Fibroblast of peridontal ligament (primary cell): ENCODE results near the gene EPHA10.
"Not testable (repeated sequence)": the region's sequence is repeated elsewhere in the genome, so short reads cannot be mapped to it uniquely, and the experiment has no call there.

Source experiments
- DNase-seq: peaks from one replicate; pipeline ENCODE4 v3.0.0-alpha.2; 2010; ENCODE audit errors: extremely low read depth

EPHA10 gene

GRCh38 chr1:37716321-37716720 lies 48.6 kb downstream of the EPHA10 start:
- no peak for DNase-seq

DNA sequence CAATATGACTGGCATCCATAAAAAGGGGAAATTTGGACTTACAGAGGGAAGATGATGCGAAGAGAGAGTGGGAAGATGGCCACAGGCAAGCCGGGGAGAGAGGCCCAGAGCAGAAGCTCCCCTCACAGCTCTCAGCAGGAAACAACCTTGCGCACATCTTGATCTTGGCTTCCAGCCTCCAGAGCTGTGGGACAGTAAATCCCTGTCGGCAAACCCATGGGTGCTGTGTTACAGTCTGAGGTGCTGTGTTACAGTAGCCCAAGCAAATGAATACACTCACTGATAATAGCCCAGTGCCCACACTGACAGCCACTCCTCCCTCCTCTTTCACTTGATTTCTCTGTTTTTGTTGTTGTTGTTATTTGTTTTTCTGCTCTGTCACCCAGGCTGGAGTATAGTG lies 50.2 kb downstream of the EPHA10 start:
- DNase-seq: no peak

DNA sequence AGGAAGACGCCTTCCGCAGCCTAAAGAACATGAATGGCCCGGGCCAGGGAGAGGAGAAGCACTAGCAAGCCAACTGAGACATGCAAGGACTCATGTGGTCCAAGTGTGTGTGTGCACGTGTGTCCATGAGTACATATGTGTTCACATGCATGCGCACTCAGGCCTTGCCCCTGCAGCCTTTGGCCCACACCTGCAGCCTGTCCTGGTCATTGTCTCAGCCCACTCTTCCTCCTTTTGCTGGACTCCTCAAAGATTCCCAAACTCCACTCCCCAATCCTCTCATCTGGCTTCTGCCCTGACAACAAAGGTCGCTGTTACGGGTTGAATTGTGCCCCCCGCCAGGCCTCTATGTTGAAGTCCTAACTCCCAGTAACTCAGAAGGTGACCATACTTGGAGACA lies 50.7 kb downstream of the EPHA10 start:
- no peak for DNase-seq

- DNase-seq: no peak
Measured at GRCh38 chr1:37708471-37708870, 56.4 kb downstream of the EPHA10 start.

GRCh38 chr1:37705399-37705798 lies 59.5 kb downstream of the EPHA10 start:
- no peak for DNase-seq

DNA sequence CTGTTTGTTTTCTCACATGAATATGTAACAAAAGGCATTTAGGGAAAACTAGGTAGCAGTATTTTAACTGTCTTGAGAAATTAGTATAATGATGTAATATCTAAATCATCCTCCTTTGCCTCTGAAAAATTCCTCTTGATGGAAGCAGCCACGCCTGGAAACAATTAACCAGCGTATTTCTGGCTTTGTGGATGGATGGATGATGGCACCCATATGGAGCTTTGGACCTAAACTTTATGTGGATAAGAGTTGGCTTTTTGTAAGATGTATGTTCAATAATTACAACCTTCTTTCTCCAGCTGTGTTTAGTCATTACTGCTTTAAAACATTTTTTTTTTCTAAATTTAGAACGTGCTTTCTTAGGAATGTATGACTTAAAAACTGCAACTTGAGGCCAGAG lies 60.0 kb downstream of the EPHA10 start:
- DNase-seq: peak; percentile 84

DNA sequence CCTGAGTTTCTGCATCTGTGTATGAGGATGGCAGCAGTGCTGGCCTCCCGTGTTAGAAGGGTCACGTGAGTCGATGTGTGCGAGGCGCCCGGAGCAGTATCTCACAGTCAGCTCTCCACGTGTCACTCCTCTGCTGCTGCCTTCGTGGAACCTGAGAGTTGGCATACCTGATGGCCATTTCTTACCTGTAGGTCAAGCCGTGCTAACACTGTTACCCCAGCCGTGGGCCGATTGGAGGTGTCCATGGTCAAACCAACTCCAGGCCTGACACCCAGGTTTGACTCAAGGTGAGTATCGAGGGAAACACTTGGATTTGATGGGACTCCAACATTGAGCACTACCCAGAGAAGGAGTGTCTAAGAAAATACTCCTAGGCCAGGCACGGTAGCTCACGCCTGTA lies 61.9 kb downstream of the EPHA10 start:
- DNase-seq: no peak

GRCh38 chr1:37701051-37701450 lies 63.9 kb downstream of the EPHA10 start:
- no peak for DNase-seq

DNA sequence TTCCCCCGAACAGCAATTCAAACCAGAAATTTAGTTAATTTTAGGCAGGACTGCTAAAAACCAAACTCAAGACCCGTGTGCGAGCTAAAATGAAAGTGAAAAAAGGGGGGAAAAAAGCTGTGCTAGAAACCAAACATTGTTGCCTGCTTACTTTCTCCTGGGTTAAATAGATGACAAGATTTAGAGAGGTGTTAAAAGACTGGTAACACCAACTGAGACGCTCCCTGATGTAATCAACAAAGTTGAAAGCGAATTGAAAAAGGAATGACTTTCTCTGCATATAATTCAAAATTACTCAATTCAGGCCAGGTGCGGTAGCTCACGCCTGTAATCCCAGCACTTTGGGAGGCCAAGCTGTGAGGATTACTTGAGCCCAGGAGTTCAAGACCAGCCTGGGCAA lies 65.8 kb downstream of the EPHA10 start:
- DNase-seq: no peak

DNA sequence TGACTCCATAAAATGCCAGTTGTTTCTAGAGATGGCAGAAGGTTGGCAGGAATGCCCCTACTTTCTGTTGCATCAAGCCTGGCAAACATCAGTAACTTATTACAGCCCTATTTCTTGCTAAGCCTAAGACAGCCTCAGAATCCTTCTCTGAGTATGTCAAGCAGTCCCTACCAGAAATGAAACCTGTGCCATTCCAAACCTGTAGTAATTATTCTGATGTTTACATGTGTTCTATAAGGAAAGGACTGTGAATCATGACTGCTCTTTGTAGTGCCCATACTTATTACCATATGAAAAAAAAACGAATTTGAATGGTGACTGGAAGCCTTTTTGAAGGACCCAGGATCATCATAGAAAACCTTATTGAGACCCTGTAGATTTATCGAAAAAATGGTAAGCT lies 67.2 kb downstream of the EPHA10 start:
- DNase-seq: no peak

GRCh38 chr1:37697090-37697489 lies 67.8 kb downstream of the EPHA10 start:
- DNase-seq: no peak

DNA sequence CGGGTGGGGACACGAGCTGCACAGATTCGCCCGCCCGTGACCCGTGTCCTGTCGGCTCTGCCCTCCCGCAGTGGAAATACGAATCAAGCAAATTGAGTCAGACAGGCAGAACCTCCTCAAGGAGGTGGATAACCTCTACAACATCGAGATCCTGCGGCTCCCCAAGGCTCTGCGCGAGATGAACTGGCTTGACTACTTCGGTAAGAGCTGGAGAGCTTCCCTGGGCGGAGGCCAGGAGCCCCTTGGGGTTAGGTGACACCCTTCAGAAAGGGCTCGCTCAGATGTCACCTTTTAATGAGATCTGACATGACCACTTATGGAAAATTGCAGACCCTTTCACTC lies 72.1 kb downstream of the EPHA10 start:
- no peak for DNase-seq

DNA sequence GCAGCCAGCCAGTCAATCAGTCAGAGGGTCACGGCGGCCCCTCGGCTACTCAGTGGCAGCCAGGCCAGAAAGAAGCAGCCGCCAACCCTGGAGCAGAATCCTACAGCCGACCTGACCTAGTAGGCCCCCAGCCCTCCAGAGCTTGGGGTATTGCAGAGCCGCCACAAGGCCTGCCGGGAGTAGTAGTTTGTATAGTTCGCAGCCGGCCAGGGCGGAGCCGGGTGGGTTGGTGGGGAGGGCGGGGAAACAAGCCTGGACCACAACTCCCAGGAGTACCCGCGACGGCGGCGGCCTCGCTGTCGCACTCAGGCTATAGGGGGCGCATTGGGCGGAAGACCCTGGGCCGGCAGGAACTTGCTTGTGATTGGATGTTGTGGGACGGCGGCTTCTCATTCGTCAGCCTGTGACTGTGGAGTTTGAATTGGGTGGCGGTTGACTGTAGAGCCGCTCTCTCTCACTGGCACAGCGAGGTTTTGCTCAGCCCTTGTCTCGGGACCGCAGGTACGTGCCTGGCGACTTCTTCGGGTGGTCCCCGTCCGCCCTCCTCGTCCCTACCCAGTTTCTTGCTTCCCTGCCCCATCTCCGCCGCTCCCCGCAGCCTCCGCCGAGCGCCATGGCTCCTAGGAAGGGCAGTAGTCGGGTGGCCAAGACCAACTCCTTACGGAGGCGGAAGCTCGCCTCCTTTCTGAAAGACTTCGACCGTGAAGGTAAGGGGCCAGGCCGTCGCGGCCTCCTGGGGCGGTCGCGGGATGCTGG lies 72.7 kb downstream of the EPHA10 start, which contains the start of gene CDCA8:
CDCA8 (plus strand) TSS at position 439 of the 756 bp plus-strand sequence; CDS start at position 614, 175 bp downstream.
- peak; percentile 96 for DNase-seq

DNA sequence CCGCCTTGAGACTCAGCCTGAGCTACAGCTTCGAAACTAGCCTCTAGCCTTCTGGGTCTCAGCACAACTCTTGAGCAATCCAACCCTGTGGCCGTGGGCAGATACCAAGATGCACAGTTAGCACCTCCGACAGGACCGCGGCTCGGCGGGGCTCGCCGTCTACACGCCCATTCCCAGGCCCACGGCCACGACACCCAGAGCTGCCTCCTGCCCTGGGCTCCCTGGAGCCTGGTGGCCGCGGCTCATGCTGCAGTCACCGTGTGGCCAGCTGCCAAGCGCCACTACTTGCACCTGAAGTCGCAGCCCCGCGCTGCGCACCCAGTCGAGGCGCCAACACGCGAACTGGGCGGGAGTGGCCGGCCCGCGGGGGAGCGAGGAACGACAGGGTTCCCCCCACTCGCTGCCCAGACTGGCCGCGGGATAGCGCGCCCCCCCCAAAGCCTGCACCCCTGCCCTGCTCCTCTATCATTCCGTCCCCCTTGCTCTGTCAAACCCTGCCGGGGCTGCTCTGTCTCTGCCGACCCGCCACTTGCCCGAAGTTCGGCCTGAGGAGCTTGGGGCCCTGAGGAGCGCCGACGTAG lies 73.3 kb downstream of the EPHA10 start:
- DNase-seq: peak; percentile 25

- DNase-seq: no peak
Measured at GRCh38 chr1:37688926-37689325, 76.0 kb downstream of the EPHA10 start.

DNA sequence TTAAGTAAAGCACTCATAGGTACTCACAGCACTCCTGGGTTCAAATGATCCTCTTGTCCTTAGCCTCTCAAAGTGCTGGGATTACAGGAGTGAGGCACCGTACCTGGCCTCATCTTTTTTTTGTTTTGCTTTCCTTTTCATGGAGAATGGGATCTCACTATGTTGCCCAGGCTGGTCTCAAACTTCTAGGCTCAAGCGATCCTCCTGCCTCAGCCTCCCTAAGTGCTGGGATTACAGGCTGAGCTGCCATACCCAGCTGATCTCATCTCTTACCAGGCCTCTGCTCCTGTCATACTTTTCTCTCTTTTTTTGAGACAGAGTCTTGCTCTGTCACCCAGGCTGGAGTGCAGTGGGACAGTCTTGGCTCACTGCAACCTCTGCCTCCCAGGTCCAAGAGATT lies 77.2 kb downstream of the EPHA10 start:
- DNase-seq: not testable (repeated sequence)

GRCh38 chr1:37685722-37686121 lies 79.2 kb downstream of the EPHA10 start:
- DNase-seq: no peak

DNA sequence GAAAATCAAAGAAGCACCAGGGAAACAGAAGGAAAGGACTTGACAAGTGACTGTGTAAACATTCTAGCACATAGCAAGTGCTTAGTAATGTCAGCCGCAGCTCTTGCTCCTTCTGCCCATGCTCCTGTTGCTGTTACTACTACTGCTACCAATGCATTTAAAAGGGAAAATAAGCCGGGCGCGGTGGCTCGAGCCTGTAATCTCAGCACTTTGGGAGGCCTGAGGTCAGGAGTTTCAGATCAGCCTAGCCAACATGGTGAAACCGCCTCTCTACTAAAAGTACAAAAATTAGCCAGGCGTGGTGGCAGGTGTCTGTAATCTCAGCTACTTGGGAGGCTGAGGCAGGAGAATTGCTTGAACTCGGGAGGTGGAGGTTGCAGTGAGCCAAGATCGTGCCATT lies 80.7 kb downstream of the EPHA10 start:
- not testable (repeated sequence) for DNase-seq

GRCh38 chr1:37682334-37682987 lies 82.5 kb downstream of the EPHA10 start:
- DNase-seq: peak; percentile 80

DNA sequence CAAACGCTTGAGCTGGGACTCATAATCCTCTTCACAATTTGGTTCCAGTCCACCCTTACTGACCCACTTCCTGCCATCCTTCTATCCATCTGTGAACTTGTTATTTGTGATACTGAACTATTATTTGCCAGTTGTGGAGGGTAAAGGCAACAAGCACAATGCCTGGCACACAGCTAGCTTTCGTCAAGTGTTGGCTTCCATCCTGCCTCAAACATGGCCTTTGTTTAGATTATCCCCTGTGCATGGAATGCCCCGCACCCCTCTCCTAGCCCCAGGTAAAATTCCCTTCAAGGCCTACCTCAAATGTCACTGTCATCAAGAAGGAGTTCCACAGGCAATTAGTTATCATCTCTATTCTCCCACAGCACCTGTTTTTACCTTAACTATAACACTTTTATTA lies 84.0 kb downstream of the EPHA10 start:
- DNase-seq: no peak

GRCh38 chr1:37677808-37678207 lies 87.1 kb downstream of the EPHA10 start:
- DNase-seq: no peak

GRCh38 chr1:37677143-37677439 lies 87.8 kb downstream of the EPHA10 start:
- DNase-seq: no peak
